Heart left ventricle (tissue), 13 donors: ENCODE data around the gene LIMS2.

Source experiments
- POLR2A ChIP-seq, 2 donors: fragments of 450-650 bp; IDR thresholded peaks; one replicate each; pipeline ENCODE4 v1.6.1; 2017; ENCODE audit warnings: antibody characterized with exemption in 2 of 2, mild to moderate bottlenecking in 2 of 2, moderate library complexity in 2 of 2
- TF ChIP-seq, protein P1 (sequence below), 12 donors: fragments of 200-600 bp; sonication (generic) in 4 of 12; IDR thresholded peaks; one replicate each; pipeline versions ENCODE4 v1.5.0 to v1.8.0; 2018 to 2022; ENCODE audit warnings: antibody characterized with exemption in 12 of 12, mild to moderate bottlenecking in 5 of 12
- donor health status: ischemic (EF 13 %, LVEDD 7.1; RV severe dilation, severe dysfunction).
- donor health status: DM: no; HTN: yes; CAD: no.
- donor health status: DM: no; HTN: no; CAD: no.
- donor health status: ischemic (EF 25% LVEDD 6.9; RV normal size, moderate dysfunction).
- donor health status: ischemic (EF 25% LVEDD 5.7; RV mildly dilated, moderate dysfunction).
- donor health status: ischemic (EF 35%, LVEDD 5.7; RV mildly dilated, moderate dysfunction).
- donor health status: nonischemic (EF 11% LVEDD 7.7; RV severe dilation, severe dysfunction).
- donor health status: DM: yes; HTN: yes; CAD: no.
- donor health status: PGD.
- donor health status: ischemic (EF 29% LVEDD 5.4; RV normal size, mild dysfunction).
- donor health status: nonischemic (EF 23%, LVEDD 6.1; RV moderate dilation, normal function).

DNA sequence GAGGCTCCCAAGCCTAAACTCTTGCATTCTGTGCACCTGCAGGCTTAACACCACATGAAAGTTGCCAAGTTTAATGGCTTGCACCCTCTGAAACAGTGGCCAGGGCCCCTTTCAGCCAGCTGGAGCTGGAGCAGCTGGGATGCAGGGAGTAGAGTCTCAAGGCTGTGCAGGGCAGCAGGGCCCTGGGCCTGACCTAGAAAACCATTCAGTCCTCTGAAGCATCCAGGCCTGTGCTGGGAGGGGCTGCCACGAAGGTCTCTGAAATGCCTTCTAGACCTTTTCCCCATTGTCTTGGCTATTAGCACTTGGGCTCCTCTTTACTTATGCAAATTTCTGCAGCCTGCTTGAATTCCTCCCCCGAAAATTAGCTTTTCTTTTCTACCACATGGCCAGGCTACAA is 15.4 kb upstream of the LIMS2 start:
- TF ChIP-seq, protein P1, sequence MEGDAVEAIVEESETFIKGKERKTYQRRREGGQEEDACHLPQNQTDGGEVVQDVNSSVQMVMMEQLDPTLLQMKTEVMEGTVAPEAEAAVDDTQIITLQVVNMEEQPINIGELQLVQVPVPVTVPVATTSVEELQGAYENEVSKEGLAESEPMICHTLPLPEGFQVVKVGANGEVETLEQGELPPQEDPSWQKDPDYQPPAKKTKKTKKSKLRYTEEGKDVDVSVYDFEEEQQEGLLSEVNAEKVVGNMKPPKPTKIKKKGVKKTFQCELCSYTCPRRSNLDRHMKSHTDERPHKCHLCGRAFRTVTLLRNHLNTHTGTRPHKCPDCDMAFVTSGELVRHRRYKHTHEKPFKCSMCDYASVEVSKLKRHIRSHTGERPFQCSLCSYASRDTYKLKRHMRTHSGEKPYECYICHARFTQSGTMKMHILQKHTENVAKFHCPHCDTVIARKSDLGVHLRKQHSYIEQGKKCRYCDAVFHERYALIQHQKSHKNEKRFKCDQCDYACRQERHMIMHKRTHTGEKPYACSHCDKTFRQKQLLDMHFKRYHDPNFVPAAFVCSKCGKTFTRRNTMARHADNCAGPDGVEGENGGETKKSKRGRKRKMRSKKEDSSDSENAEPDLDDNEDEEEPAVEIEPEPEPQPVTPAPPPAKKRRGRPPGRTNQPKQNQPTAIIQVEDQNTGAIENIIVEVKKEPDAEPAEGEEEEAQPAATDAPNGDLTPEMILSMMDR (IDR thresholded peaks at IDR 0.05) = no peak
- no peak for TF ChIP-seq POLR2A (IDR thresholded peaks at IDR 0.05)
